Fibroblast of lung (primary cell): ENCODE data around the gene WWTR1.

Source experiments
- CTCF ChIP-seq, 2 donors: IDR thresholded peaks in 1 of 2; conservative IDR thresholded peaks in 1 of 2; 1 replicate in 1 of 2; 2 replicates in 1 of 2; pipeline ENCODE4 v1.5.1; 2011 to 2012; ENCODE audit warnings: low read length in 2 of 2, control low read depth in 1 of 2, inconsistent platforms in 1 of 2, low read depth in 1 of 2, mild to moderate bottlenecking in 1 of 2
- EZH2 ChIP-seq: IDR thresholded peaks from 2 replicates; pipeline ENCODE4 v1.5.1; 2012; ENCODE audit warnings: low read length, control low read depth, mild to moderate bottlenecking; ENCODE audit errors: missing control alignments

- TF ChIP-seq CTCF (conservative IDR thresholded peaks at IDR 0.05 in 1 of 2, IDR thresholded peaks at IDR 0.05 in 1 of 2; ENCODE audit: low read depth in 1 of 2, low read length in 2 of 2), result no peak
- TF ChIP-seq EZH2, result no peak
Observed at GRCh38 chr3:149475451-149476060, 182.3 kb downstream of the WWTR1 start.
